NT2/D1 (cell line): ENCODE results near the gene OR4C6.

Experiments used
- DNase-seq: peaks from one replicate; pipeline ENCODE4 v3.0.0-alpha.2; 2011; ENCODE audit warnings: low read depth, low spot score
- H3K27me3 ChIP-seq: 2 replicates; pipeline ENCODE4 v1.6.0; 2011; ENCODE audit warnings: mild to moderate bottlenecking; ENCODE audit not compliant: insufficient read length, insufficient read depth
- H3K36me3 ChIP-seq: 2 replicates; pipeline ENCODE4 v1.6.1; 2011; ENCODE audit warnings: mild to moderate bottlenecking, low read length, mixed read lengths; ENCODE audit not compliant: insufficient read depth, insufficient read length
- H3K4me1 ChIP-seq: 2 replicates; pipeline ENCODE4 v1.5.1; 2011; ENCODE audit not compliant: insufficient read depth, insufficient read length
- H3K4me3 ChIP-seq: 2 replicates; pipeline ENCODE4 v1.5.1; 2011; ENCODE audit warnings: low read depth; ENCODE audit not compliant: insufficient read length
- H3K9ac ChIP-seq: 2 replicates; pipeline ENCODE4 v1.6.0; 2011; ENCODE audit warnings: low read depth; ENCODE audit not compliant: insufficient read length
- H3K9me3 ChIP-seq: 2 replicates; pipeline ENCODE4 v1.5.1; 2011; ENCODE audit warnings: mild to moderate bottlenecking, low read length; ENCODE audit not compliant: insufficient read depth
- SUZ12 ChIP-seq: IDR thresholded peaks from 2 replicates; pipeline ENCODE4 v1.6.1; 2011; ENCODE audit not compliant: insufficient read length, insufficient read depth; ENCODE audit errors: extremely low read depth
- YY1 ChIP-seq: IDR thresholded peaks from 2 replicates; pipeline ENCODE4 v1.6.1; 2011; ENCODE audit not compliant: insufficient read length, insufficient read depth
- ZNF274 ChIP-seq: IDR thresholded peaks from 2 replicates; pipeline ENCODE4 v1.6.1; 2011; ENCODE audit warnings: mild to moderate bottlenecking, low read depth, low read length

OR4C6 gene

DNA sequence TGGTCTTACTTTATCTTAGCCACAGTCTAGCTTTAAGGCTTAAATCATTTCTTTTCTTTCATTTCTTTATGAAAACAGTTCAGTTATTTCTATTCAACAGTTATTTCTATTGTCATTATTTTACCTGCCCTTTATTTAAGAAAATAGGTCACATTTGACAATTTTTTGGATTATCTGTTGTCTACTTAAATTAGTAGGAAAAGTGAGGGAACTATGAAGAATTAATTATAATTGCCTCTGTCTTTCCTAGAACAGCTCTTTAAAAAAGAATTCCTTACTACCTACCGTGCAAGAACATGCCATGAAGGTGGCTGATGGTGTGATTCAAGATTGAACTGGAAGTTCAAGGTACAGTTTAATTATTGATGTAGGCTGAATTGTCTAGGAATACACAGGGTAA, at the start of gene OR4C6:
Gene OR4C6 (plus strand): TSS at position 301 of the 400 bp plus-strand sequence. CDS start 2,966 bp downstream, outside the sequence.
- H3K4me3 ChIP-seq: no peak within 1 kb of the TSS
- no peaks in the 10 kb centered on the region for H3K36me3 ChIP-seq
- no peak for TF ChIP-seq SUZ12
- no peak for TF ChIP-seq YY1
- no peak for TF ChIP-seq ZNF274
- no peaks in the 10 kb centered on the region for H3K4me1 ChIP-seq
- no peak within 1 kb of the TSS for H3K9ac ChIP-seq
- no peaks in the 10 kb centered on the region for H3K27me3 ChIP-seq
- DNase-seq: no peak
- no peaks in the 10 kb centered on the region for H3K9me3 ChIP-seq

DNA sequence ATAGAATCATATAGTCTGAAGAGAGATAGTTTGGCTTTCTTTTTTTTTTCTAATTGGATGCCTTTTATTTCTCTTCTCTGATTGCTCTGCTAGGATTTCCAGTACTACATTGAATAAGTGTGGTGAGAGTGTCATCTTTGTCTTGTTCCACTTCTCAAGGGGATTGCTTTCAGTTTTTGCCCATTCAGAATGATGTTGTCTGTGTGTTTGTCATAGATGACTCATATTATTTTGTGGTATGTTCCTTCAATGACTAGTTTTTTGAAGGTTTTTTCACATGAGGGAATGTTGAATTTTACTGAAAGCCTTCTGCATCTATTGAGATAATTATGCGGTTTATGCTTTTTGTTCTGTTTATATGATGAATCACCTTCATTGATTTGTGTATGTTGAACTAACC, 37.5 kb upstream of the OR4C6 start:
- no peak for TF ChIP-seq SUZ12
- no peak for TF ChIP-seq ZNF274
- no peak for TF ChIP-seq YY1
- Histone ChIP-seq H3K4me3 (no peak overlapping the region), H3K9ac (no peak overlapping the region), H3K4me1 (no peaks in the 10 kb centered on the region), H3K27me3 (no peaks in the 10 kb centered on the region), H3K9me3 (no peaks in the 10 kb centered on the region), H3K36me3 (no peaks in the 10 kb centered on the region)
- no peak for DNase-seq

DNA sequence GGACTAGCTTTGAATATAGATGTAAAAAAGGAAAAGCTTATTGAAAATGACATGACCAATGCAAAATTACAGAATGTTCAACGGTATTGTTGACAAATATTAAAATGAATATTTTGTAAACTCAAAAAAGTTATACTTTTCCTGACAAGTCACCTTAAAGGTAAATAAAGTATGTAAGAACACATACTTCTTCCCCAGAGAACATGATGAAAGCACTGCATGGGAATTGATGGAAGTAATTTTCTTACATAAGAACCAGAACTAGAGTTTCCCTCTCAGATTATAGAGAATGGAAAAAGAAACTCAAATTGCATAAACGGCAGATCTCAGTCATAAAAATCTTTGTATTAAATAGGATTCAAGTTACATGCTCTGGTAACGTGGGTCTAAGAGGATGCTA, 27.2 kb upstream of the OR4C6 start, which contains the start of gene OR4P4:
Gene OR4P4 (plus strand): TSS at position 301 of the 400 bp plus-strand sequence.
- no peak within 1 kb of the TSS for H3K4me3 ChIP-seq

DNA sequence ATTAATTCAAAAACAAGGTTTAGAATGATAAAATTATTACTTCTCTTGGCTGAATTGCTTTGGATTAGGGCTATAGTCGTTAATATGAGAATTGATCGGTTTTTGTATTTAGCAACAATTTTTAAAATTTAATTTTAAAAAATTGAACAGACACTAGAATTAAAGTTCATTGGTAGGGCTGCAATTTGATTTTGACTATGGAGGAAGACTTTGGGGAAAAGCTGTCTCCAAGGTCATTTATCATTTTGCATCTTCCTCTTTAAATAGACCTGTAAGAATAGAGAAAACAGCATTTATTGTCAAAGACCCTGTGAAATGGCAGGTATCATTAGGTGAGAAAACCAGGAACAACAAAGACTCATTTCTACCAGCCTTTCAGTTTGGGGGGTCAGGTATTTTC, 14.0 kb upstream of the OR4C6 start, which contains the start of gene OR4S2:
Gene OR4S2 (plus strand): TSS at position 301 of the 400 bp plus-strand sequence. CDS start 2,577 bp downstream, outside the sequence.
- Histone ChIP-seq H3K9me3 (no peaks in the 10 kb centered on the region), H3K36me3 (no peaks in the 10 kb centered on the region), H3K9ac (no peak within 1 kb of the TSS), H3K4me3 (no peak within 1 kb of the TSS), H3K27me3 (no peaks in the 10 kb centered on the region), H3K4me1 (no peaks in the 10 kb centered on the region)
- TF ChIP-seq ZNF274: no peak
- no peak for DNase-seq

More for the DNA sequence above, 27.2 kb upstream of the OR4C6 start, which contains the start of gene OR4P4:
- no peak for DNase-seq
- Histone ChIP-seq H3K9me3 (no peaks in the 10 kb centered on the region), H3K36me3 (no peaks in the 10 kb centered on the region), H3K4me1 (no peaks in the 10 kb centered on the region), H3K27me3 (no peaks in the 10 kb centered on the region), H3K9ac (no peak within 1 kb of the TSS)
- no peak for TF ChIP-seq SUZ12
- TF ChIP-seq YY1: no peak
- no peak for TF ChIP-seq ZNF274

DNA sequence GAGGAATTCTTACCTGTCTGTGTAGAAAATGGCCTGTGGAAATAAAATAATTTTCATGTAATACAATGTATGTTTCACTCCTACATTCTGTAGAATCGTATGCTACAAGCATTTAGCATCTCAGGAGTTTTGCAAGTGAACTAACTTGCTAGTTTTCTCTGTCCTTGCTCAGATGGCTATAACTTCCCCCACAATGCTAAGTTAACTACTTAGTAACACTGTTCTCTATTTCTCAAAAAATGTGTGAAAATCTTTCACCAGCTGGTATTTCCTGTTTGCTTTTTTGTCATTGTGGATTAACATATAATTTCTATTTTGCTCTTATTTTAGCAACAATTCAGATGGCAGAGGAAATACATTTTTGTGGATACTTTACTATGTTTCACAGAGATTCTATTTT, 9.4 kb upstream of the OR4C6 start:
- no peak for TF ChIP-seq ZNF274
- no peak for TF ChIP-seq SUZ12
- no peak for TF ChIP-seq YY1
- no peaks in the 10 kb centered on the region for H3K36me3 ChIP-seq
- DNase-seq: no peak
- H3K27me3 ChIP-seq: no peaks in the 10 kb centered on the region
- no peaks in the 10 kb centered on the region for H3K4me1 ChIP-seq
- H3K4me3 ChIP-seq: no peak overlapping the region
- H3K9ac ChIP-seq: no peak overlapping the region
- no peaks in the 10 kb centered on the region for H3K9me3 ChIP-seq

DNA sequence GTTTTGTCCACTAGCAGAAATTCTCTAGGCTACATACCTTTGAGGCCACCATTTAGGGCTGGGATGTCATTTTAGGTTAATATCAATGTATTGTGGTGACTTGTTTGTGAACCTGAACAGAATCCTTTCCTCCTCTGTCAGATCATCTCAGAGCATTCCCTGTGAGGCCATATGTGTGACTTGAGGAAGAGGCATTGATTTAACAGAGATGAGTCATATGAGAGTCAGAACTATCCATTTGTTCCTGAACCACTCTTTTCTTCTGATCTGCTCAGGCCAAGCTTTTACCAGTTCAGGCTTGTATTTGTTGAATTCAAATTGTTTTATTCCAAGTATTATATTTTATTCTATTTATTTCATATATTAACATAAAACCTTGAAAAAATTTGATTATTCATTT, 6.9 kb upstream of the OR4C6 start:
- DNase-seq: no peak
- no peaks in the 10 kb centered on the region for H3K9me3 ChIP-seq
- H3K4me3 ChIP-seq: no peak overlapping the region
- TF ChIP-seq SUZ12: no peak
- TF ChIP-seq YY1: no peak
- no peak for TF ChIP-seq ZNF274
- H3K9ac ChIP-seq: no peak overlapping the region
- H3K36me3 ChIP-seq: no peaks in the 10 kb centered on the region
- H3K27me3 ChIP-seq: no peaks in the 10 kb centered on the region
- no peaks in the 10 kb centered on the region for H3K4me1 ChIP-seq

DNA sequence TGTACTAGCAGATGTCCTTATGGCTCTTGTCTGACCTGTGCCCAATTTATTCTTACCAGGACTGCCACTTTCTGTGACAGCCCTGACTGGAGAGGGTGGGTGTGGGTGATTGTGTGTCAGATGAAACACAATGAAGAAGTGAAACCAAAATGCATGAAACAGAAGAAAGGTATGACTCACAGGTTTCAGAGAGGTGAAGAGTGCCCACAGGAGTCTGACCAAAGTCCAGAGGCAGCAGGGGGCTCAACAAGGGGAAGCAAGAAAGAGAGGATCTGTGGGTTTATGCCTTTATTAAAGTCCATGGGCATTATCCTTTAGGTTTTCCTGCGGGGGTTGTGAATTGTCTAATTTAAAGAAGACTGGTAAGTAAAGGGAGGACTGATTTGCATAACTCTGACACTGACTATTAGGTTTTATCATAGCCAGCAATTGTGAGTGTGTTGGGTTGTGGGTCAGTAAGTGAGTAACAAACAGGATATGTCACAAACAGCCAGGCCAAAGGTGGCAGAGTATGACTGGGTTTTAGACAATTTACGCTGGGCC, 3.9 kb upstream of the OR4C6 start:
- TF ChIP-seq YY1 (no peak), ZNF274 (no peak), SUZ12 (no peak)
- Histone ChIP-seq H3K9me3 (no peaks in the 10 kb centered on the region), H3K36me3 (no peaks in the 10 kb centered on the region), H3K4me1 (no peaks in the 10 kb centered on the region), H3K27me3 (no peaks in the 10 kb centered on the region), H3K9ac (no peak overlapping the region), H3K4me3 (no peak overlapping the region)
- no peak for DNase-seq

DNA sequence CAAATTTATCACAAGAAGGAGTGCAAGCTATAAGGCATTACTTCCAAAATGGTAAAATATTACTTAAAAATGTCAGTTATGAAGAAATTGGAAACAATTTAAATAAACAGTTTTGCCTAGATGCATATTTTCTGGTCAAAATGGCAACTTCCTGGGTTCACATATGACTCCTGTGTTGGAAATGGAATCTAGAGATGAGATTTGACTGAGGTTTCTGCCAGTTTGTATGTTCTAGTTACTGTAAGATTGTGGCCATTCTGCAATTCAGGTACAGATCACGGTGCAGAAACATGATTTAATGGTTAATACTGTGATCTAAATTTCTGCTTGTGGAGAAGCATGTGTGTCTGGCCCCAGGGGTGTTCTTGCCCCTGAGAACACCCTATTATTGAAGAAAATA, 3.4 kb upstream of the OR4C6 start:
- H3K9me3 ChIP-seq: no peaks in the 10 kb centered on the region
- DNase-seq: no peak
- H3K36me3 ChIP-seq: no peaks in the 10 kb centered on the region
- H3K27me3 ChIP-seq: no peaks in the 10 kb centered on the region
- no peak overlapping the region for H3K4me3 ChIP-seq
- TF ChIP-seq SUZ12 (no peak), ZNF274 (no peak), YY1 (no peak)
- no peak overlapping the region for H3K9ac ChIP-seq
- no peaks in the 10 kb centered on the region for H3K4me1 ChIP-seq
